IMR-90 (cell line): ENCODE data around the gene ZNF280B. TPM values are rescaled to one million over a fixed set of nuclear protein-coding genes. Genes with fewer than 3 reads are reported as not detected.

ENCODE experiments used
- ATAC-seq: fragments of 200-7000 bp; cut with Tn5 transposase; 2 replicates; pipeline ENCODE4 v1.9.1; 2020; ENCODE audit warnings: low read depth, mild to moderate bottlenecking, moderate library complexity
- BruUV-seq: library from RNA; stranded (reverse); fragments of 400-500 nt; replicated peaks from 2 replicates; lab custom pipeline; 2021; lab: Mats Ljungman, UMichigan
- CTCF ChIA-PET: fragments of 300-600 bp; formaldehyde crosslinking; extraction: SDS; loops from one replicate; lab custom pipeline; 2021; ENCODE audit warnings: antibody characterized with exemption; lab: Yijun Ruan, JAX
- POLR2A ChIA-PET: fragments of 300-600 bp; sonication (Branson Sonifier 250); formaldehyde crosslinking; loops from one replicate; lab custom pipeline; 2022; ENCODE audit warnings: antibody characterized with exemption; ENCODE audit not compliant: unreplicated experiment; lab: Charles Lee
- DNase-seq: peaks from one replicate; pipeline ENCODE4 v3.0.0; 2013
- H2AFZ ChIP-seq: replicated peaks from 2 replicates; pipeline ENCODE3; 2013; ENCODE audit warnings: low read length, mild to moderate bottlenecking; ENCODE audit not compliant: poor library complexity
- H2AK5ac ChIP-seq: 2 replicates; pipeline ENCODE4 v1.6.1; 2013; ENCODE audit warnings: low read depth, low read length, inconsistent platforms
- H2AK9ac ChIP-seq: replicated peaks from 2 replicates; pipeline ENCODE3; 2013; ENCODE audit warnings: mild to moderate bottlenecking, low read depth, low read length, moderate library complexity; ENCODE audit not compliant: poor library complexity
- H2BK120ac ChIP-seq: 2 replicates; pipeline ENCODE4 v1.6.1; 2013; ENCODE audit warnings: low read depth, low read length, inconsistent platforms
- H2BK15ac ChIP-seq: 3 replicates; pipeline ENCODE4 v1.6.1; 2013; ENCODE audit warnings: low read depth, low read length, inconsistent platforms
- H2BK20ac ChIP-seq: 2 replicates; pipeline ENCODE4 v1.6.1; 2013; ENCODE audit warnings: low read depth, mild to moderate bottlenecking, inconsistent platforms, low read length, moderate library complexity
- H2BK5ac ChIP-seq: 2 replicates; pipeline ENCODE4 v1.6.1; 2013; ENCODE audit warnings: mild to moderate bottlenecking, low read depth, low read length, inconsistent platforms; ENCODE audit not compliant: poor library complexity, severe bottlenecking
- H3K14ac ChIP-seq: replicated peaks from 2 replicates; pipeline ENCODE4 v1.6.1; 2013; ENCODE audit warnings: low read depth, low read length, inconsistent platforms
- H3K18ac ChIP-seq: 2 replicates; pipeline ENCODE4 v1.6.1; 2013; ENCODE audit warnings: low read depth, low read length, control low read depth
- H3K23ac ChIP-seq: 2 replicates; pipeline ENCODE4 v1.6.1; 2013; ENCODE audit warnings: low read depth, low read length, inconsistent platforms
- H3K27ac ChIP-seq: 2 replicates; pipeline ENCODE4 v1.5.1; 2013; ENCODE audit warnings: mild to moderate bottlenecking, control low read depth, low read length; ENCODE audit not compliant: insufficient read depth
- H3K27me3 ChIP-seq: 2 replicates; pipeline ENCODE4 v1.6.1; 2013; ENCODE audit warnings: low read length; ENCODE audit not compliant: control insufficient read depth, insufficient read depth
- H3K36me3 ChIP-seq: 2 replicates; pipeline ENCODE4 v1.6.1; 2013; ENCODE audit warnings: low read length, mixed read lengths; ENCODE audit not compliant: control insufficient read depth, insufficient read depth
- H3K4ac ChIP-seq: 2 replicates; pipeline ENCODE4 v1.6.1; 2013; ENCODE audit warnings: low read depth, low read length, inconsistent platforms
- H3K4me1 ChIP-seq: 2 replicates; pipeline ENCODE4 v1.6.1; 2013; ENCODE audit warnings: low read length, mixed read lengths; ENCODE audit not compliant: control insufficient read depth, insufficient read depth
- H3K4me2 ChIP-seq: 2 replicates; pipeline ENCODE4 v1.6.1; 2013; ENCODE audit warnings: low read depth, mild to moderate bottlenecking, control low read depth, low read length, moderate library complexity
- H3K4me3 ChIP-seq: 2 replicates; pipeline ENCODE4 v1.5.1; 2013; ENCODE audit warnings: low read depth, mild to moderate bottlenecking, control low read depth, low read length, moderate library complexity; ENCODE audit not compliant: insufficient read depth
- H3K56ac ChIP-seq: 2 replicates; pipeline ENCODE4 v1.6.1; 2013; ENCODE audit warnings: low read length, inconsistent platforms; ENCODE audit not compliant: insufficient read depth; ENCODE audit errors: extremely low read depth
- H3K79me1 ChIP-seq, 2 experiments: 2 replicates each; pipeline ENCODE4 v1.6.1; 2013; ENCODE audit warnings: low read length in 2 of 2, inconsistent platforms in 1 of 2, low read depth in 1 of 2
- H3K9ac ChIP-seq: 2 replicates; pipeline ENCODE4 v1.6.1; 2013; ENCODE audit warnings: low read depth, low read length, control low read depth
- H3K9me1 ChIP-seq: 2 replicates; pipeline ENCODE4 v1.6.1; 2013; ENCODE audit warnings: low read length, inconsistent platforms; ENCODE audit not compliant: insufficient read depth
- H3K9me3 ChIP-seq: 2 replicates; pipeline ENCODE4 v1.6.1; 2013; ENCODE audit warnings: low read length; ENCODE audit not compliant: control insufficient read depth, insufficient read depth
- H4K20me1 ChIP-seq: 2 replicates; pipeline ENCODE4 v1.6.1; 2013; ENCODE audit warnings: low read length, inconsistent platforms; ENCODE audit not compliant: insufficient read depth
- H4K5ac ChIP-seq: 2 replicates; pipeline ENCODE4 v1.6.1; 2013; ENCODE audit warnings: mild to moderate bottlenecking, low read depth, low read length, control low read depth
- H4K8ac ChIP-seq, 2 experiments: 2 replicates each; pipeline ENCODE4 v1.6.1; 2013; ENCODE audit warnings: low read depth in 2 of 2, low read length in 2 of 2, control low read depth in 1 of 2, inconsistent platforms in 1 of 2
- H4K91ac ChIP-seq: 2 replicates; pipeline ENCODE4 v1.6.1; 2013; ENCODE audit warnings: low read depth, low read length, inconsistent platforms; ENCODE audit not compliant: insufficient read depth
- CHD1 ChIP-seq: IDR thresholded peaks from 2 replicates; pipeline ENCODE4 v1.6.1; 2012; ENCODE audit warnings: low read depth, low read length, improper control_type of control experiment
- CTCF ChIP-seq: conservative IDR thresholded peaks from 2 replicates; pipeline ENCODE4 v1.5.1; 2012; ENCODE audit warnings: mild to moderate bottlenecking, low read depth, low read length, improper control_type of control experiment
- MAFK ChIP-seq: IDR thresholded peaks from 2 replicates; pipeline ENCODE4 v1.6.1; 2012; ENCODE audit warnings: low read depth, low read length, improper control_type of control experiment
- MXI1 ChIP-seq: IDR thresholded peaks from 2 replicates; pipeline ENCODE4 v1.6.1; 2012; ENCODE audit warnings: low read depth, mild to moderate bottlenecking, low read length, moderate library complexity, borderline replicate concordance
- WGBS, 2 experiments: methylation state at CpG; one replicate each; pipeline versions ENCODE4 v1.1.5 to v1.1.7; 2013; ENCODE audit warnings: missing lambda C conversion rate in 2 of 2; ENCODE audit not compliant: insufficient read length in 1 of 2; ENCODE audit errors: extremely low coverage in 2 of 2; 5-methylcytosine and 5-hydroxymethylcytosine counted together
- dilution Hi-C: fragments of 300-500 bp; cut with HindIII; formaldehyde crosslinking; loops from one replicate; pipeline ENCODE4 v1.14.3; 2018; ENCODE audit warnings: low sequenced_read_pairs; ENCODE audit not compliant: unreplicated experiment
- in situ Hi-C: fragments of 300-500 bp; cut with MboI; formaldehyde crosslinking; loops from 3 replicates; pipeline ENCODE4 v1.14.3; 2019; ENCODE audit warnings: low sequenced_read_pairs, inconsistent platforms, mixed read lengths
- intact Hi-C: fragments of 100-400 bp; cut with micrococcal nuclease; formaldehyde crosslinking; loops from 2 replicates; pipeline ENCODE4 v1.10.0; 2022
- polyA plus RNA-seq, 3 experiments: library from polyadenylated mRNA; depleted of rRNA; stranded (reverse); fragments of >200 nt; gene quantifications; 2 replicates each; pipeline ENCODE4 v1.2.3, GENCODE V29; 2012; ENCODE audit warnings: low replicate concordance in 1 of 3
- total RNA-seq: library from RNA; depleted of rRNA; stranded (reverse); fragments of >200 nt; gene quantifications from 2 replicates; pipeline ENCODE4 v1.2.3, GENCODE V29; 2012

ZNF280B gene
- total and polyA plus RNA-seq, 2 of the 4 experiments (the other 2 are of a cell fraction): 0.65 to 1.4 TPM

GRCh38 chr22:22452211-22452610 is 56.3 kb downstream of the ZNF280B start:
- dilution Hi-C loops (no loop called here), in situ Hi-C loops (no loop called here), intact Hi-C loops (no loop called here)
- no peak overlapping the region for H2BK15ac ChIP-seq
- TF ChIP-seq MXI1: no peak
- no peak for TF ChIP-seq CHD1
- no peak for TF ChIP-seq MAFK
- no peak for TF ChIP-seq CTCF
- H3K9me3 ChIP-seq: 0 out of 2 replicates have a peak, but pooled peaks cover 3% of the 10 kb centered on the region
- H3K36me3 ChIP-seq: no peaks in the 10 kb centered on the region
- H2AK9ac ChIP-seq: no peak overlapping the region
- H3K79me1 ChIP-seq: no peaks in the 10 kb centered on the region
- H4K20me1 ChIP-seq: no peaks in the 10 kb centered on the region
- no peak overlapping the region for H3K18ac ChIP-seq
- no peak overlapping the region for H2BK5ac ChIP-seq
- no peak overlapping the region for H2BK120ac ChIP-seq
- no peak overlapping the region for H3K9ac ChIP-seq
- H3K4me2 ChIP-seq: no peak overlapping the region
- H2AFZ ChIP-seq: no peak overlapping the region
- H3K14ac ChIP-seq: no peak overlapping the region
- H4K8ac ChIP-seq: no peak overlapping the region
- H3K9me1 ChIP-seq: no peaks in the 10 kb centered on the region
- H3K27me3 ChIP-seq: peaks cover 4% of the 10 kb centered on the region; the same call in 1 of the 2 replicates
- H3K27ac ChIP-seq: no peak overlapping the region
- POLR2A ChIA-PET: no interaction called here
- no CpG with 5 or more reads among the region's 1 CpG for WGBS, 2 experiments
- no peak overlapping the region for H4K91ac ChIP-seq
- BruUV-seq: no TSS peak
- H4K5ac ChIP-seq: no peak overlapping the region
- no peak overlapping the region for H3K4ac ChIP-seq
- no peak overlapping the region for H3K56ac ChIP-seq
- H2BK20ac ChIP-seq: no peak overlapping the region
- H3K23ac ChIP-seq: no peak overlapping the region
- H2AK5ac ChIP-seq: no peak overlapping the region
- no peaks in the 10 kb centered on the region for H3K4me1 ChIP-seq
- CTCF ChIA-PET: no interaction called here
- DNase-seq (no peak), ATAC-seq (no peak)
- no peak overlapping the region for H3K4me3 ChIP-seq
